SK-N-SH treated with all-trans-retinoic acid at 6 μM for 48 hours (cell line): ENCODE results near the gene SCARF2.

Experiments
- ATAC-seq: fragments of 200-7000 bp; cut with Tn5 transposase; 3 replicates; pipeline ENCODE4 v1.9.1; 2020; ENCODE audit warnings: mild to moderate bottlenecking, moderate library complexity
- ARNTL ChIP-seq: fragments of 450-650 bp; formaldehyde crosslinking; IDR thresholded peaks from 2 replicates; pipeline ENCODE4 v1.5.0; 2020; ENCODE audit warnings: low read depth, mild to moderate bottlenecking, moderate library complexity, borderline replicate concordance
- BACH2 ChIP-seq: fragments of 250-450 bp; sonication (Bioruptor Pico); IDR thresholded peaks from 2 replicates; pipeline ENCODE4 v1.9.0; 2021; ENCODE audit warnings: mild to moderate bottlenecking, borderline replicate concordance
- CREB5 ChIP-seq: fragments of 250-450 bp; sonication (Bioruptor Pico); IDR thresholded peaks from 2 replicates; pipeline ENCODE4 v1.5.1; 2020; ENCODE audit warnings: low read depth, mild to moderate bottlenecking, moderate library complexity
- CSDC2 ChIP-seq: fragments of 250-450 bp; sonication (Bioruptor Pico); IDR thresholded peaks from 2 replicates; pipeline ENCODE4 v1.5.0; 2020; ENCODE audit warnings: mild to moderate bottlenecking, moderate library complexity
- CSRNP3 ChIP-seq: fragments of 250-450 bp; sonication (Bioruptor Pico); IDR thresholded peaks from 2 replicates; pipeline ENCODE4 v1.5.1; 2021; ENCODE audit warnings: mild to moderate bottlenecking, moderate library complexity
- ESRRG ChIP-seq: fragments of 250-450 bp; sonication (Bioruptor Pico); IDR thresholded peaks from 2 replicates; pipeline ENCODE4 v1.6.1; 2021; ENCODE audit warnings: mild to moderate bottlenecking
- GLIS3 ChIP-seq: fragments of 250-450 bp; sonication (Bioruptor Pico); IDR thresholded peaks from 2 replicates; pipeline ENCODE4 v1.5.0; 2020; ENCODE audit warnings: mild to moderate bottlenecking, moderate library complexity
- ISL1 ChIP-seq: fragments of 250-450 bp; sonication (Bioruptor Pico); IDR thresholded peaks from 2 replicates; pipeline ENCODE4 v2.1.2; 2022; ENCODE audit warnings: mild to moderate bottlenecking, moderate library complexity
- OSR1 ChIP-seq: fragments of 250-450 bp; sonication (Bioruptor Pico); IDR thresholded peaks from 2 replicates; pipeline ENCODE4 v1.8.0; 2022; ENCODE audit warnings: moderate library complexity, mild to moderate bottlenecking, inconsistent platforms
- PATZ1 ChIP-seq: fragments of 250-450 bp; sonication (Bioruptor Pico); IDR thresholded peaks from 2 replicates; pipeline ENCODE4 v1.8.0; 2020; ENCODE audit warnings: mild to moderate bottlenecking, moderate library complexity, borderline replicate concordance
- POU6F1 ChIP-seq: fragments of 250-450 bp; sonication (Bioruptor Pico); IDR thresholded peaks from 2 replicates; pipeline ENCODE4 v1.8.0; 2021; ENCODE audit warnings: low read depth, mild to moderate bottlenecking, moderate library complexity, borderline replicate concordance
- PPARA ChIP-seq: fragments of 250-450 bp; sonication (Bioruptor Pico); IDR thresholded peaks from 2 replicates; pipeline ENCODE4 v1.5.0; 2020; ENCODE audit warnings: mild to moderate bottlenecking, borderline replicate concordance
- RARB ChIP-seq: fragments of 250-450 bp; sonication (Bioruptor Pico); IDR thresholded peaks from 2 replicates; pipeline ENCODE4 v1.8.0; 2021; ENCODE audit warnings: mild to moderate bottlenecking, moderate library complexity
- SNAI2 ChIP-seq: fragments of 250-450 bp; sonication (Bioruptor Pico); IDR thresholded peaks from 2 replicates; pipeline ENCODE4 v1.5.0; 2020; ENCODE audit warnings: mild to moderate bottlenecking, moderate library complexity
- TCF4 ChIP-seq: fragments of 250-450 bp; sonication (Bioruptor Pico); IDR thresholded peaks from 2 replicates; pipeline ENCODE4 v1.8.0; 2021; ENCODE audit warnings: mild to moderate bottlenecking, moderate library complexity, borderline replicate concordance
- TOX ChIP-seq: fragments of 250-450 bp; sonication (Bioruptor Pico); IDR thresholded peaks from 2 replicates; pipeline ENCODE4 v1.8.0; 2021; ENCODE audit warnings: mild to moderate bottlenecking, moderate library complexity, borderline replicate concordance
- TSHZ2 ChIP-seq: fragments of 250-450 bp; sonication (Bioruptor Pico); IDR thresholded peaks from 2 replicates; pipeline ENCODE4 v1.5.0; 2020; ENCODE audit warnings: mild to moderate bottlenecking, moderate library complexity
- ZC3H10 ChIP-seq: fragments of 250-450 bp; sonication (Bioruptor Pico); IDR thresholded peaks from 2 replicates; pipeline ENCODE4 v1.5.1; 2021; ENCODE audit warnings: mild to moderate bottlenecking, moderate library complexity
- ZFP3 ChIP-seq: fragments of 250-450 bp; sonication (Bioruptor Pico); IDR thresholded peaks from 2 replicates; pipeline ENCODE4 v1.5.0; 2020; ENCODE audit warnings: mild to moderate bottlenecking, moderate library complexity
- ZFP30 ChIP-seq: fragments of 450-650 bp; formaldehyde crosslinking; IDR thresholded peaks from 2 replicates; pipeline ENCODE4 v1.5.0; 2022; ENCODE audit warnings: mild to moderate bottlenecking, moderate library complexity
- ZNF565 ChIP-seq: fragments of 450-650 bp; formaldehyde crosslinking; conservative IDR thresholded peaks from 2 replicates; pipeline ENCODE4 v1.5.0; 2020; ENCODE audit warnings: low read depth, mild to moderate bottlenecking, moderate library complexity
- ZNF70 ChIP-seq: fragments of 450-650 bp; formaldehyde crosslinking; IDR thresholded peaks from 2 replicates; pipeline ENCODE4 v1.5.0; 2020; ENCODE audit warnings: mild to moderate bottlenecking, moderate library complexity
- ZNF8 ChIP-seq: fragments of 450-650 bp; formaldehyde crosslinking; IDR thresholded peaks from 2 replicates; pipeline ENCODE4 v1.5.0; 2020; ENCODE audit warnings: mild to moderate bottlenecking, moderate library complexity

The SCARF2 gene

GRCh38 chr22:20439928-20440575, 2.4 kb upstream of the SCARF2 start:
- no peak for ATAC-seq
- TF ChIP-seq OSR1 (no peak), TOX (CRISPR knock-in tag) (no peak), ZFP30 (CRISPR knock-in tag) (no peak), RARB (CRISPR knock-in tag) (no peak), ISL1 (CRISPR knock-in tag) (no peak), ARNTL (CRISPR knock-in tag) (no peak), POU6F1 (CRISPR knock-in tag) (no peak), TSHZ2 (no peak), CSRNP3 (no peak), SNAI2 (CRISPR knock-in tag) (no peak), ESRRG (no peak), ZNF70 (CRISPR knock-in tag) (no peak), TCF4 (CRISPR knock-in tag) (no peak), ZFP3 (CRISPR knock-in tag) (no peak), ZNF565 (CRISPR knock-in tag) (no peak), BACH2 (no peak), PPARA (CRISPR knock-in tag) (no peak), ZNF8 (CRISPR knock-in tag) (no peak), PATZ1 (CRISPR knock-in tag) (no peak)

- ATAC-seq, result no peak
- no peak for TF ChIP-seq ZNF565 (CRISPR knock-in tag)
Observed at GRCh38 chr22:20439556-20439927, 1.9 kb upstream of the SCARF2 start.

GRCh38 chr22:20438678-20439492, 1.3 kb upstream of the SCARF2 start:
- peak; percentile 58 for ATAC-seq
- TF ChIP-seq POU6F1 (CRISPR knock-in tag) (no peak), ESRRG (no peak), ZNF565 (CRISPR knock-in tag) (no peak), ISL1 (CRISPR knock-in tag) (no peak), PPARA (CRISPR knock-in tag) (no peak), ZNF70 (CRISPR knock-in tag) (no peak), ZC3H10 (CRISPR knock-in tag) (no peak), BACH2 (no peak), CSDC2 (no peak), ZFP3 (CRISPR knock-in tag) (no peak), CREB5 (CRISPR knock-in tag) (no peak), ZFP30 (CRISPR knock-in tag) (no peak), GLIS3 (CRISPR knock-in tag) (no peak), TOX (CRISPR knock-in tag) (no peak), CSRNP3 (no peak), SNAI2 (CRISPR knock-in tag) (no peak), TCF4 (CRISPR knock-in tag) (no peak), ZNF8 (CRISPR knock-in tag) (no peak), ARNTL (CRISPR knock-in tag) (no peak)
